B cell (primary cell): ENCODE data around the gene CRYBG2.
A peak's percentile ranks its signal among the peaks of the same experiment; 100 is the strongest.

Experiments used
- CTCF ChIP-seq: fragments of 200-600 bp; IDR thresholded peaks from one replicate; pipeline ENCODE4 v1.8.0; 2022; ENCODE audit warnings: antibody characterized with exemption, mild to moderate bottlenecking
- EZH2 ChIP-seq: IDR thresholded peaks from 2 replicates; pipeline ENCODE4 v1.6.1; 2012; ENCODE audit warnings: borderline replicate concordance, low read depth, mild to moderate bottlenecking, moderate library complexity, low read length; ENCODE audit not compliant: insufficient read depth, poor library complexity, severe bottlenecking

DNA sequence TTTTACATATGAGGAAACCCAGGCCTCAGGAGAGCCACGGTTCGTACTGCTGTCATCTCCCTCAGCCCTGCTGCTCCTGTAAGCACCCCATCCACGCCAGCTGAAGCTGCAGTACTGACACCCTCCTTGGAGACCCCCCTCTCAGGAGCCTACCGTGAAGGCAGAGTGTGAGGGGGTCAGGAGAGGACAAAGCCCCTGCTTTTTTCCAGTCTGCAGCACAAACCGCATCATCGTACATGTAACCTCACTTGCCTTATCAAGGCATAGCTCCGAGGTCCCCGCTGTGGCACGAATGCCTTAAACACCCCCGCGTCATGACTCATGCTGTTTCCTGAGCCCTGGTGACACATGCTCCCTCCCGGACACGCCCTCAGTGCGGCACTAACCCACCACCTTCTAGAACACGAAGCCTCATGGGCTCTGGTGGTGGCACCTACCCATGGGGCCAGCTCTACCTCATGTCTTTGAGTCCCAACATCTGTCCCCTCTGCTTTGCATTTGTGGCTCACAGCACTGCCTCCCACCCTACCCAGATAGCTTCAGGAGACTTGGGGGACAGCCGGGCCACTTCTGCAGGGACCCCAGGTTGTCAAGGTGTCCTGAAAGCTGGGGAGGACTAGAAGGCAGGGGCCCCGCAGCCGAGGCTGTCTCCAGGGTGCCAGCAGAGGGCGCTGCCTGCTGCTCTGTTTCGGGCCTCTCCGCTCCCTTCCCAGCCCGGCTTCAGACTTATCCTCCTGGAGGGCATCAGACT lies 69.2 kb downstream of the CRYBG2 start:
- peak; percentile 77 for TF ChIP-seq CTCF
- no peak for TF ChIP-seq EZH2
